Caco-2 (cell line): ENCODE results near the gene TAS2R40. TPM values are rescaled to one million over a fixed set of nuclear protein-coding genes. Genes with fewer than 3 reads are reported as not detected.

Experiments
- BruUV-seq: library from RNA; stranded (reverse); fragments of 400-500 nt; replicated peaks from 2 replicates; lab custom pipeline; 2021; lab: Mats Ljungman, UMichigan
- CTCF ChIA-PET: fragments of 300-600 bp; sonication (Branson Sonifier 250); formaldehyde crosslinking; loops from one replicate; lab custom pipeline; 2022; ENCODE audit warnings: antibody characterized with exemption; lab: Charles Lee
- POLR2A ChIA-PET: fragments of 300-600 bp; sonication (Branson Sonifier 250); formaldehyde crosslinking; loops from one replicate; lab custom pipeline; 2022; ENCODE audit warnings: antibody characterized with exemption; lab: Charles Lee
- DNase-seq, 2 experiments: peaks; one replicate each; pipeline versions ENCODE4 v3.0.0 to v3.0.0-alpha.2; 2020 to 2022
- H3K27me3 ChIP-seq: replicated peaks from 2 replicates; pipeline ENCODE4 v1.6.0; 2011; ENCODE audit warnings: low read length; ENCODE audit not compliant: control insufficient read depth, insufficient read depth
- H3K36me3 ChIP-seq: 2 replicates; pipeline ENCODE4 v1.5.1; 2011; ENCODE audit warnings: low read length; ENCODE audit not compliant: control insufficient read depth, insufficient read depth
- H3K4me1 ChIP-seq: fragments of 250-450 bp; sonication (Bioruptor Pico); 2 replicates; pipeline ENCODE4 v1.5.1; 2020; ENCODE audit warnings: mild to moderate bottlenecking
- H3K4me3 ChIP-seq: 2 replicates; pipeline ENCODE4 v1.5.1; 2011; ENCODE audit warnings: low read depth, mild to moderate bottlenecking, control low read depth, low read length
- H3K9me3 ChIP-seq: fragments of 250-450 bp; sonication (Bioruptor Pico); 2 replicates; pipeline ENCODE4 v1.5.1; 2020; ENCODE audit warnings: mild to moderate bottlenecking, moderate library complexity
- H3K27ac Mint-ChIP-seq: one replicate; pipeline ENCODE4 v1.8.0; 2022; ENCODE audit warnings: mixed read lengths; ENCODE audit not compliant: unreplicated experiment
- H3K27me3 Mint-ChIP-seq: one replicate; pipeline ENCODE4 v1.8.0; 2022; ENCODE audit warnings: mixed read lengths; ENCODE audit not compliant: insufficient read depth, unreplicated experiment
- H3K36me3 Mint-ChIP-seq: one replicate; pipeline ENCODE4 v1.8.0; 2022; ENCODE audit warnings: mild to moderate bottlenecking, mixed read lengths; ENCODE audit not compliant: insufficient read depth, unreplicated experiment
- H3K4me1 Mint-ChIP-seq: one replicate; pipeline ENCODE4 v1.8.0; 2022; ENCODE audit warnings: low read depth, mixed read lengths; ENCODE audit not compliant: unreplicated experiment
- H3K4me3 Mint-ChIP-seq: one replicate; pipeline ENCODE4 v1.8.0; 2022; ENCODE audit warnings: mild to moderate bottlenecking, moderate library complexity, mixed read lengths; ENCODE audit not compliant: unreplicated experiment
- H3K9me3 Mint-ChIP-seq: one replicate; pipeline ENCODE4 v1.8.0; 2022; ENCODE audit warnings: mixed read lengths; ENCODE audit not compliant: unreplicated experiment
- CTCF ChIP-seq, 2 experiments: fragments of 200-600 bp in 1 of 2; IDR thresholded peaks; 1 replicate in 1 of 2; 2 replicates in 1 of 2; pipeline versions ENCODE4 v1.5.1 to v1.8.0; 2011 to 2022; ENCODE audit warnings: antibody characterized with exemption in 1 of 2, control low read depth in 1 of 2, inconsistent platforms in 1 of 2, low read depth in 1 of 2, low read length in 1 of 2, mild to moderate bottlenecking in 1 of 2, moderate library complexity in 1 of 2; ENCODE audit not compliant: insufficient read depth in 1 of 2, severe bottlenecking in 1 of 2, unreplicated experiment in 1 of 2
- intact Hi-C: fragments of 100-400 bp; cut with micrococcal nuclease; formaldehyde crosslinking; loops from one replicate; pipeline ENCODE4 v1.10.0; 2022; ENCODE audit not compliant: unreplicated experiment
- total RNA-seq: library from RNA; stranded (reverse); gene quantifications from 2 replicates; pipeline ENCODE4 v1.2.3, GENCODE V29; 2022

Gene TAS2R40
- total RNA-seq, 1 experiment from 2014 or later, result not detected

GRCh38 chr7:143237366-143237765 lies 15.5 kb downstream of the TAS2R40 start:
- POLR2A ChIA-PET, result no interaction called here
- Histone ChIP-seq H3K27me3 (no peaks in the 10 kb centered on the region), H3K9me3 (no peaks in the 10 kb centered on the region; the same call in 1 of the 2 replicates), H3K4me3 (no peak overlapping the region), H3K4me1 (no peaks in the 10 kb centered on the region; the same call in 1 of the 2 replicates), H3K36me3 (no peaks in the 10 kb centered on the region)
- intact Hi-C loops, result no loop called here
- no peak for DNase-seq
- Mint-ChIP-seq H3K27ac (no peak overlapping the region), H3K4me3 (no peak overlapping the region), H3K27me3 (peaks cover 13% of the 10 kb centered on the region), H3K36me3 (no peaks in the 10 kb centered on the region), H3K9me3 (peaks cover 26% of the 10 kb centered on the region), H3K4me1 (no peaks in the 10 kb centered on the region)
- CTCF ChIA-PET, result no interaction called here
- TF ChIP-seq CTCF (IDR thresholded peaks at IDR 0.05; ENCODE audit: insufficient read depth in 1 of 2, low read depth in 1 of 2, low read length in 1 of 2, severe bottlenecking in 1 of 2, unreplicated experiment in 1 of 2), result no peak
- no TSS peak for BruUV-seq

GRCh38 chr7:143238289-143238980 lies 16.6 kb downstream of the TAS2R40 start:
- ChIA-PET CTCF (no interaction called here), POLR2A (no interaction called here)
- Histone ChIP-seq H3K9me3 (no peaks in the 10 kb centered on the region; the same call in 1 of the 2 replicates), H3K27me3 (no peaks in the 10 kb centered on the region), H3K4me3 (no peak overlapping the region), H3K36me3 (no peaks in the 10 kb centered on the region), H3K4me1 (peaks cover 4% of the 10 kb centered on the region)
- Mint-ChIP-seq H3K27me3 (peaks cover 13% of the 10 kb centered on the region), H3K27ac (no peak overlapping the region), H3K9me3 (peaks cover 26% of the 10 kb centered on the region), H3K4me3 (no peak overlapping the region), H3K4me1 (peaks cover 6% of the 10 kb centered on the region), H3K36me3 (no peaks in the 10 kb centered on the region)
- DNase-seq, result no peak
- intact Hi-C loops, result no loop called here
- TF ChIP-seq CTCF (IDR thresholded peaks at IDR 0.05; ENCODE audit: insufficient read depth in 1 of 2, low read depth in 1 of 2, low read length in 1 of 2, severe bottlenecking in 1 of 2, unreplicated experiment in 1 of 2), result no peak
- no TSS peak for BruUV-seq

GRCh38 chr7:143239813-143240212 lies 18.0 kb downstream of the TAS2R40 start:
- no peak for DNase-seq
- Mint-ChIP-seq H3K4me3 (no peak overlapping the region), H3K27me3 (peaks cover 13% of the 10 kb centered on the region), H3K27ac (no peak overlapping the region), H3K36me3 (no peaks in the 10 kb centered on the region), H3K9me3 (peaks cover 26% of the 10 kb centered on the region), H3K4me1 (peaks cover 13% of the 10 kb centered on the region)
- Histone ChIP-seq H3K4me3 (no peak overlapping the region), H3K36me3 (no peaks in the 10 kb centered on the region), H3K4me1 (peaks cover 17% of the 10 kb centered on the region), H3K9me3 (no peaks in the 10 kb centered on the region; the same call in 1 of the 2 replicates), H3K27me3 (no peaks in the 10 kb centered on the region)
- BruUV-seq, result no TSS peak
- TF ChIP-seq CTCF (IDR thresholded peaks at IDR 0.05; ENCODE audit: insufficient read depth in 1 of 2, low read depth in 1 of 2, low read length in 1 of 2, severe bottlenecking in 1 of 2, unreplicated experiment in 1 of 2), result no peak
- POLR2A ChIA-PET, result no interaction called here
- intact Hi-C loops, result loop anchor here (1.0 to 2.0 kb wide), 8 partner anchors 9 to 176 kb away; partner anchors contain the start of genes CASP2, EPHA1 and ZYX
- CTCF ChIA-PET, result interaction anchor here (0.6 to 1.6 kb wide), 19 partner anchors 9 to 1307 kb away, joined by 3 to 30 read pairs (median 5); partner anchors contain the start of genes CASP2 and GSTK1
